ENCODE results near the gene TRAK1.

TRAK1 gene

DNA sequence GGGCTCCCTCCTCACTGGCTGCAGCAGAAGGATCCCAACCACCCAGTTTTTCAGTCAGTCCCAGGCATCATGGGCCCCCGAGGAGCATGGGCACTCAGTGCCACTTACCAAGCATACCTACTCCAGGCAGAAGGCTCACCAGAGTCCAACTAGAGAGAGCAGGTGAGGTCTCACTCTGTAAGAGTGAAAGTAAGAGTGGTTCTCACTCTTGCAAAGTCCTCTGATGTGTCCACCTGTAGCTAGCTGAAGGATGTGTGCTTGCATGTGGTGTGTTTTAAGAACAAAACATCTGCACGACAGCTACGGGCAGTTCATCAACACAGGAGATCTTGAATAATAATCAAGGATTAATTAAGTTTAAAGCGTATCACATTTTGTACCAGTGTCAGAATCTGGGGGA is 125.1 kb downstream of the TRAK1 start:
- peak in 1 of 2 donors; percentile 22 for DNase-seq

GRCh38 chr3:42216931-42217333 is 125.8 kb downstream of the TRAK1 start:
- DNase-seq: peak in 1 of 2 donors; percentile 41

- DNase-seq: no peak
These were observed 129.4 kb downstream of the TRAK1 start for GRCh38 chr3:42220436-42221121.

DNA sequence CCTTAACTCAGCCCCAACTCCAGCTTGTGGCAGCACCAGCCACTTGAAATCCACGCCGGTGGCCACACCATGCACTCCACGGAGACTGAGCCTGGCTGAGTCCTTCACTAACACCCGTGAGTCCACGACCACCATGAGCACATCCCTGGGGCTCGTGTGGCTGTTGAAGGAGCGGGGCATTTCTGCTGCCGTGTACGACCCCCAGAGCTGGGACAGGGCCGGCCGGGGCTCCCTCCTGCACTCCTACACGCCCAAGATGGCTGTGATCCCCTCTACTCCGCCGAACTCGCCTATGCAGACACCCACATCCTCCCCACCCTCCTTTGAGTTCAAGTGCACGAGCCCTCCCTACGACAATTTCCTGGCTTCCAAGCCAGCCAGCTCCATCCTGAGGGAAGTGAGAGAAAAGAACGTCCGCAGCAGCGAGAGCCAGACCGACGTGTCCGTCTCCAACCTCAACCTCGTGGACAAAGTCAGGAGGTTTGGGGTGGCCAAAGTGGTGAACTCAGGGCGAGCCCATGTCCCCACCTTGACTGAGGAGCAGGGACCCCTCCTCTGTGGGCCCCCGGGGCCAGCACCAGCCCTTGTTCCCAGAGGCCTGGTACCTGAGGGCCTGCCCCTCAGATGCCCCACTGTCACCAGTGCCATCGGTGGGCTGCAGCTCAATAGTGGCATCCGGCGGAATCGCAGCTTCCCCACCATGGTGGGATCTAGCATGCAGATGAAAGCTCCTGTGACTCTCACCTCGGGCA is 132.0 kb downstream of the TRAK1 start:
- no peak for DNase-seq

- no peak for DNase-seq
These were observed 133.0 kb downstream of the TRAK1 start for GRCh38 chr3:42224178-42224577.

DNA sequence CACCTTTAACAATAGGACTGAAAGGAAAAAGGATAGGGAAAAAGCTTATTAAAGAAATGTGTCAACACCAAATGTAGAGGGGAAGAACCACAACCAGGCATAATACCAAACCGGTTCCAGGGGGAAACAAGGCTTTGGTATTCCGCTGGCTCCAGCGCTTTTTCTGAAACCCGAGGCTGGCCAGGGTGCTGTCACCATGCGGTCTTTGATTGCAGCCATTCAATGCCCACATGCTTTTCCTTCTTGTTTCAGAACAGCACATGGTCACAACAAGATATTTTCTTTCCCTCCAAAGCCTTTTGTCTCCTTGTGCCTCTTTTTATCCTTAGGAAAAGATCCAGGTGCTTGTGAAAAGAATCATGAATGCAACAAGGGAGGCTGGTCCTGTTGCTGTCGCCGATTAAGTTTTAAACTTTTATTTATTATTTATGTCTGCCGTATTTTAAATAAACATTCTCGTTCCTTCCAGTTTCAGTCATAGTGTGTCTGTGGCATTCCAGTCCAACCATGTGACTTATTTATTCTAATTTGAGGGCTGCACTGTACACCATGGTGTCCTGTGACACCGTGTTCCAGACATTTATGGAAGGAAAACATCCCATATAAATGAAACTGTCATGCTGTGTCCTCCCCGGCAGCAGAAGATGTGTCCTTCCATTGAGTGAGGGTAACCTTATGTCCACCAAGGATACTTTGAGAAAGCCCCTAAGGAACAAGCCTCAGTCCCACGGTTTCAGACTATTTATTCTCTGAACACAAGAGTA is 133.7 kb downstream of the TRAK1 start:
- no peak for DNase-seq

GRCh38 chr3:42225486-42226363 is 134.6 kb downstream of the TRAK1 start:
- DNase-seq: no peak

DNA sequence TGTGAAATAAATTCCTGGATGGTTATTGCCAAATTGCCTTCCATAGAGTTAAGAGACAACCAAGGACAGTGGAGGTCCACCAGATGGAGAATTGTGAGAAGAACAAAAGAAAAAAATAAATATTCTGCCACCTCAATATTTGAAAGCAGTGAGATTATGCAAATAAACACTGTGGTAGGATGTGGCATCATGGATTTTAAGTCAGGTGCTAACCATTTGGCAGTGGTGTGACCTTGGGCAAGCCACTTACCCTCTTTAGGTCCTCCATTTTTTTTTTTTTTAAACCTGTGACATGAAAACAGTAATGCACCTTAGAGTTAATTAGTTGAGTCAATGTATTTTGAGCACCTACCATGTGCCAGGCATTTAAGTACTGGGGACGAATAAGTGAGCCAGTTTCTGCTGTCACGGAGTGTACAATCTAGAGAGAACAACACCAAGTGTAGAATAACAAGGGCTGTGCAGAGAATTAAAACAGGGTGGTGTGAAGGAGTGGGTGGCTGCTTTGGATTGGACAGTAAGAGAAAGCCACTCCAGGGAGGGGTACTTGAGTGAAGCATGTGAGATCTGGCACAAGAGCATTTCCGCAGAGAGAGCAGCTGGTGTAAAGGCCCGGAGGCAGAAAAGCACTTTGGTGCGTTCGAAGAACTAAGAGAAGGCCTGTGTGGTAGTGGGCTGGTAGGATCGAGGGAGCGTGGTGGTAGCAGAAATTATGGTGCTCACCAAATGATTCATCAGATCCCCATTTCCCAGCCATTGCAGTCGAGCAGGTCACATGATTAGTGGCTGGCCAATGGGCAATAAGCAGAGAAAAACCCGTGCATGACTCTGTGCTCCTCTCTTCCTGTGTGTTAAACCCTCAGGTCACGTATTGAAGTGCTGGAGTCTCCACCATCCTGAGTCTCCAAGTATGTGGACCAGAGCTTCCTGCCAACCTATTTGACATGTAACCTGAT is 135.6 kb downstream of the TRAK1 start:
- DNase-seq: no peak

DNA sequence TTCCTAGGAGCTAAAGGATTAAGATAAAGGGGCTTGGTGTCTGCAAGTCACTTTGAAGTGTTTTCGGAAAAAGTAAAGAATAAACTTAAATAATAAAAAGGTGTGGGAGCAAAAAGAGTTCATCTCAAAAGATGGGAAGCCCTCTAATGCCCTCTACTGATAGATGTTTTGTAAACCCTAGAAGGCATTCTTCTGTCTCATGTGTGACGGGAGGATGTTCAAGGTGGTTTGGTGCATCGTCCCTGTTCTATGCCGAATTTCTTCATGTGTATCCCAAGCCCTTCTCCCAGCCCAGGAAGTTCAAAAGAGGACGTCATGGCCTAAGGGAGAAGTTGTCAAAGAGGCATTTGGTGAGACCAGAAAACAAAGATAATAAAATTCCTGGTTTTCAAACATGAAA is 137.6 kb downstream of the TRAK1 start:
- no peak for DNase-seq

DNA sequence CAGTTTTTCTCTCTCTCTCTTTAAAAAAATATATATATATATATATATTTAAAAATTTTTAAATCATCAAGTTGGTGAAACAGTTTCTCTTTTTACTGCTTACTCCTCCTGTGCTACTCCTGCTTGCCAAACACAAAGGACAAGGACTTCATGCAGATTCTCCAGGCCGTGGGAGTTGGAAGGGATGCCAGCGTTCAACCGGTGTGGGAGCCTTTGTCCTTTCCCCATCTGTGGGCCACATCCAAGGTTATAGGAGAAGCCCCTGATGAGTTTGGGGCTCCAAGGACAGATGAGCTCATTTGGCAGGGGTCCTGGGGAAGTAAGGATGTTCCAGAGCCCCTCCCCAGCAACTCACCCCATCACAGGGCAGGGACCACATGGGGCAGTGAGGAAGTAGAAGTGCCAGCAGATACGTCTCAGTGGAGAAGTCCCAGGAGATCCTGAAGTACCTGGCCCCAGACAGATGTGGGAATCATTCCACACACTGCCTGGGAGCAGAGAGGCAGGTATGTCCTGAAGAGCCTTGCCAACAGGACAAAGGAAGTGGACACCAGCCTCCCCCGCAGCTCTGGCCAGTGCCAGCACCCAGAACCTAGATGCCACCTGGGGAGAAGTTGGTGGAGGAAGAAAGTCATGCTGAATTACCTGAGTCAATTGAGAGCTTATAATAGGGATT is 138.2 kb downstream of the TRAK1 start:
- no peak for DNase-seq

GRCh38 chr3:42229942-42230688 is 139.0 kb downstream of the TRAK1 start:
- DNase-seq: no peak

DNA sequence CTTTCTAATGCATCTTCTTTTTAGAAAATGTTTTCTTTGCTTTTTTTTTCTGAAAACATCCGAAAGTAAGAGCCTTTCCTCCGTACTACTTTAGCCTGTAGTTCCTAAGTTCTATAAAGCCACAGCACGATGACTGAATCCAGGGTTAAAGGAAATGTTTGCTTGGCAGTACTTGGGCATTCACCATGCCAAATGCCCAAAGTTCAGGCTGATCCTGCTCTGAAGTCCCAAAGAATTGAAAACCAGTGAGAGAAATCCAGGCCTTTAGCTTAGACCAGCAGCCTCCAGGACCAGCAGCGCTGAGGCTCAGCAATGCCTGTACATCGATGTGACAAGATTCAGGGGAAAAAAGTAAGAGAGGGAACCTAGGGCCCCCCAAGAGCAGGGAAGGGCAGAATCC is 139.7 kb downstream of the TRAK1 start:
- no peak for DNase-seq

DNA sequence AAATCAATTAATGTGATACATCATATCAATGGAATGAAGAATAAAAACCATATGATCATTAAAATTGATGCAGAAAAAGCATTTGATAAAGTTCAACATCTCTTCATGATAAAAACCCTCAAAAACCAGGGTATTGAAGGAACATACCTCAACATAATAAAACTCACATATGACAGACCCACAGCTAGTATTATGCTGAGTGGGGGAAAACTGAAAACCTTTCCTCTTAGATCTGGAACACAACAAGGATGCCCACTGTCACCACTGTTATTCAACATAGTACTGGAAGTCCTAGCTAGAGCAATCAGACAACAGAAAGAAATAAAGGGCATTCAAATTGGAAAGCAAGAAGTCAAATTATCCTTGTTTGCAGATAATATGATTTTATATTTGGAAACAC is 144.4 kb downstream of the TRAK1 start:
- no peak for DNase-seq

GRCh38 chr3:42236611-42237010 is 145.5 kb downstream of the TRAK1 start:
- no peak for DNase-seq

- DNase-seq: no peak
These were observed 154.9 kb downstream of the TRAK1 start for GRCh38 chr3:42246091-42246490.

- DNase-seq: peak; percentile 33 to 70
These were observed 156.4 kb downstream of the TRAK1 start for GRCh38 chr3:42247576-42248027.

DNA sequence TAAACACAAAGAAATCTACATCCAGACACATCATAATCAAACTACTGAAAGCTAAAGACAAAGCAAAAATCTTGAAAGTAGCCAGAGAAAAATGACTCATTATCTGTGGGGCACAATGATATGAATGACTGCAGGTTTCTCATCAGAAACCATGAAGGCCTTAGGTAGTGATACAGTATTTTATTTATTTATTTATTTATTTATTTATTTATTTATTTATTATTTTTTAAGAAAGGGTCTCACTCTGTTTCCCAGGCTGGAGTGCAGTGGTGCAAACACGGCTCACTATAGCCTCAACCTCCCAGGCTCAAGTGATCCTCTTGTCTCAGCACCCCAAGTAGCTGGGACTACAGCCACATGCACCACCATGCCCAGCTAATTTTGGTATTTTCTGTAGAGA is 159.6 kb downstream of the TRAK1 start:
- no peak for DNase-seq

- no peak for DNase-seq
These were observed 163.4 kb downstream of the TRAK1 start for GRCh38 chr3:42254566-42254965.

DNA sequence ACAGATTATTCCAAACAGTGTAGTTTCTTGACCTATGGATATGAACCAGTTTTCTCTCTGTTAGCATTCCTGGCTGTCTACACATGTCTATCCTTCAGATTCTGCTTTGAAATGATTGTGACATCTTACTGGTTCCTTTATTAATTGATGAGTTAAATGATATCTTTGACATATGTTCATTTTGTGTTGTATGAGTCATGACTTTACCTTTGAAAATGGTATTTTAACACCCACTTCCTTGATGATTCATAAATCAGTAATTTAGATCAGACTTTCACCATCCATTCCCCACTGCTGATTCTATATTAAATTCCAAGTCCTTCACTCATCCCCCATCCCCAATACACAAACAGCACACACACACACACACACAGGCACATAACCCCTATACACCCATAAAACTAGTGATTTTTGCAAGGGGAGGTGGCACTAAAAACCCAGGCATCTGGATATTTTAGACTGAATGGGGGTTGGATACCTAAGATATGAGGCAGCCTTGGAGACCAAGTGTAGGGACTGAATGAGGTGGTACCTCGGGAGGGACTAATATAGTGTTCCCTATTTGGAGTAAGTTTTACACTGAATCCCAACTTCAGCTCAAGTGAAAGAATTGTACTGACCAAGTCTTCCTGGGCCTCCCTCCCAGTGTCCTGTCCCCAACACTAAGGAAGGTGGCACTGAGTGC is 165.1 kb downstream of the TRAK1 start:
- no peak for DNase-seq

DNA sequence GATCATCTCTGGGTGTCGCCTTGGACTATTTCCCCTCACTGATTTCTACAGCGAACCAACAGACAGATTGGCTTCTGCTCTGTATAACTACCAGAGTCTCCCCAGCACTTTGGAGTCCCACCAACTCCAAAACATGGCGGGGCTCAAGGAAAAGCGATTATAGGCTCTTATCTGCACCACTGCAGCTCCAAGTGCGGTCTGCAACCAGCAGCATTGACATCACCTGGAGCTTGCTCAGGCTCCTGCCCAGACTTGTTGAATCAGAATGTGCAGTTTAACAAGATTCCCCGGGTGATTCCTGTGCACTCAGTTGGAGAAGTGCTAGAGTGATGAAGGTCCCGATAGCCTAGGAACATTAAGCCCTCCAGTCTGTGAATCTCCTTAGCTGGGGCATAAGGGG is 165.8 kb downstream of the TRAK1 start:
- no peak for DNase-seq
